HuH-7.5 (cell line): ENCODE results near the gene GALNT18.

ENCODE experiments used
- DNase-seq: peaks from one replicate; pipeline ENCODE4 v3.0.0; 2011; ENCODE audit warnings: low spot score

The GALNT18 gene

GRCh38 chr11:11565636-11566035 lies 56.2 kb downstream of the GALNT18 start:
- DNase-seq, result no peak

DNA sequence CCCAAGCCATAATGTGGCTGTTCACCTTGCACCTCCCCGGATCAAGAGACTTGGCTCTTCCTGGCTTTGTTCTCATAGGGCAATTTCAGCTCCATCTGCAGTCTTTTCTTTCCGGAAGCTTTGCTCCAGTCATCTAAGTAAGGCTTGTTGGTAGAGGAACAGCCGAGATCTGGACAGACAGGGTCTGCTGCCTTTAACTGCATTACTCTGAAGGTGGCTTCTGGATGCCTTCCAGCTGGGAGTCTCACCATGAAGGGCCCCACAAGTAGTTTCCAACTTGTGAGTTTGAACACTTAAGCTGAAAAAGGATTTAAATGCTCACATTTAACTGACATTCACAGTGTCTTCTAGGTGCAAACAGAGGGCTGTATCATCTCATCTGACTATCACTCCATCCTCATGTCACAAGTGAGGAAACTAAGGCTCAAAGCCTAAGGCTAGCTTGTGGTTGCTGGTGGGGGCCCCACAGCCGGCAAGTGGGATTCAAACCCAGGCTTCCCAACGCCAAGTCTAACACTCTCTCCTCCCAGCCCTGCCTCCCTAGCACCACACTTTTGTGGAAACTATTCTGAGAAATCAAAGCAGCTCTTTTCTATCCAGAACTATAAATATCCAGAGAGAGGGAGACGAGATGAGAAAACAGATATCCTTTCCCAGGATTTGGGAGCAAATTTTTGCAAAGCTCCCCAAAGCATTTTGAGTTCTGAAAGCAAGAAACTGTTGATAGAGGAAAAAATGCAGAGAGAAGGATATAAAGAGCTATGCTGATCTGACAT lies 58.4 kb downstream of the GALNT18 start:
- no peak for DNase-seq

- no peak for DNase-seq
These were observed 59.8 kb downstream of the GALNT18 start for GRCh38 chr11:11561991-11562390.

- no peak for DNase-seq
These were observed 63.0 kb downstream of the GALNT18 start for GRCh38 chr11:11558826-11559225.

DNA sequence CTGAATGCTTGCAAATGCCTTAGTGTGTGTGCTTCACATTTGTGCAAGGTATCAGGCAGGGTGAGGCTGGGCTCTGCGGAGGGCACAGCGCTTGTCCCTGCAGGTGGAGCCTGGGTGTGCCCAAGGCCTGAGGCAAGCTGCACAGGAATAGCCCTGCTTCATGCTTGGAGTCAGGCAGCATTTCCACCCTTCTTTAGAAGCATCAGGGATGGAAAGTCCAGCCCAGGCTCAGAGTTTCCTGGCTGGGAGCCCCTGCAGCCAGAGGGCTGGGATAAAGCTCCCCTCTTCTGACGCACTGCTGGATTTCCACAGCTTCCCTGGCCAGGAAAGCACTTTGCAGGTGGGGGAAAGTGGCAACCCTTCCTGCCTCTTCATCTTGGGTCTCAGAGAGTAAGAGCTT lies 63.4 kb downstream of the GALNT18 start:
- DNase-seq, result no peak

GRCh38 chr11:11555208-11555607 lies 66.6 kb downstream of the GALNT18 start:
- DNase-seq, result no peak

- DNase-seq, result no peak
These were observed 68.2 kb downstream of the GALNT18 start for GRCh38 chr11:11553573-11553972.

GRCh38 chr11:11552529-11553087 lies 69.2 kb downstream of the GALNT18 start:
- DNase-seq, result no peak

GRCh38 chr11:11550534-11550933 lies 71.3 kb downstream of the GALNT18 start:
- DNase-seq, result no peak

- DNase-seq, result no peak
These were observed 76.2 kb downstream of the GALNT18 start for GRCh38 chr11:11545285-11546275.

DNA sequence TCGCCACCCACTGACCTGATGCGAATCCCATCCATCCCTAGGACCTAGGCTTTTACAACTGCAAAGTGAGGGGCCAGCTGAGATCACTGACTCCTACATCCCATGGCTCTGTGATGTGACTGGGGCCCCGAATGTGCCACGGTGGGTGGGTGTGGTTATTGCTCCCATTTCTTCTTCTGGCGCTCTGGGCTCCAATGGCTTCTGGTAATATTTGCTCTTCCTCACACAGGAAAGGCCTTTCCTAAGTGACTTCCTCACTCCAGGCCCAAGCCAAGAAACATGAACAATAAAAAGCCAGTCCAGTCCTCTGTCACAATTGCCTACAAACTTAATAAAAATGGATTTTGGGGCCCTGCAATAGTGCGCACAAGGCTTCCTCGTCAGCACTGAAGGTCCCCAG lies 78.1 kb downstream of the GALNT18 start:
- DNase-seq, result no peak

- no peak for DNase-seq
These were observed 81.6 kb downstream of the GALNT18 start for GRCh38 chr11:11540157-11540556.

- DNase-seq, result no peak
These were observed 83.4 kb downstream of the GALNT18 start for GRCh38 chr11:11538277-11538960.

GRCh38 chr11:11537871-11538270 lies 83.9 kb downstream of the GALNT18 start:
- no peak for DNase-seq

GRCh38 chr11:11537372-11537771 lies 84.4 kb downstream of the GALNT18 start:
- no peak for DNase-seq

- no peak for DNase-seq
These were observed 85.2 kb downstream of the GALNT18 start for GRCh38 chr11:11536650-11537049.

DNA sequence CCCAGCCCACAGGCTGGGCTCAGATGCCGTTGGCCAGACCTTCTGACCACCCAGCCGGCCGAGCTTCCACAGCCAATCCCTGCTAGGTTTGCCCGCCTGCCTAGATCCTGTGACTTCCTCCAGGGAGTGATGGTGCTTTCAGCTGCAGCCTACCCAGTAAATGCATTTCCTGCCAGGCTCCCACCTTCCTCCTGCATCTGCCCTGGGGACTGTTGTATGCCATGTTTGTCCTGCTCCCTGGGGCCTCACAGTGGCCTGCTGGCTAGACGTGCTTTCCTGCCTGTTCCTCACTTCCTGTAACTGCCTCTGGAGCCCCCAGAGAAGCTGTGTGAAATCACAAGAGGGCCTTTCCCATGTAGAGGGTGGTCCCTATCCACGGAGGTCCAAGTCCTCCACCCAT lies 86.2 kb downstream of the GALNT18 start:
- no peak for DNase-seq

GRCh38 chr11:11534981-11535380 lies 86.8 kb downstream of the GALNT18 start:
- DNase-seq, result no peak

- no peak for DNase-seq
These were observed 88.1 kb downstream of the GALNT18 start for GRCh38 chr11:11533751-11534150.

DNA sequence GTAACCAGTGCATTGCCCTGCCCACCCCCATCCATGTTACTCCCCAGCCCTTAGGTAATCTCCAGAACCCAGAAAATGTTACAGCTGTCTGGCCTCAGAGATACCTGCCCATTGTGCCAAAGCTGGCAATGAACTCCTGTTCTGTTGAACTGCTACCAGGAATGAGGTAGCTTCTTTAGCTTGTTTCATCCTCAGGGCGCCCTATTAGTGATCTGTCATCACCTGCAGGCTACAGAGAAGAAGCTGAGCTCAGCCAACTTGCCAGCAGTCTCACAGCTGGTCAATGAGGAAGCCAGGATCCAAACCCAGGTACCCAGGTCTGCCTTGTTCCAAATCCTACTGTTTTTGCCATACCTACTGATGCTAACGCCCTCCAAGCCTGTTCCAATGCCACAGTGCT lies 88.7 kb downstream of the GALNT18 start:
- DNase-seq, result no peak

GRCh38 chr11:11532574-11532973 lies 89.2 kb downstream of the GALNT18 start:
- DNase-seq, result no peak
